Fibroblast of lung (primary cell): ENCODE results near the gene NTRK3.

Experiments used
- CTCF ChIP-seq, 2 donors: IDR thresholded peaks in 1 of 2; conservative IDR thresholded peaks in 1 of 2; 1 replicate in 1 of 2; 2 replicates in 1 of 2; pipeline ENCODE4 v1.5.1; 2011 to 2012; ENCODE audit warnings: low read length in 2 of 2, control low read depth in 1 of 2, inconsistent platforms in 1 of 2, low read depth in 1 of 2, mild to moderate bottlenecking in 1 of 2
- EZH2 ChIP-seq: IDR thresholded peaks from 2 replicates; pipeline ENCODE4 v1.5.1; 2012; ENCODE audit warnings: low read length, control low read depth, mild to moderate bottlenecking; ENCODE audit errors: missing control alignments

- TF ChIP-seq CTCF (conservative IDR thresholded peaks at IDR 0.05 in 1 of 2, IDR thresholded peaks at IDR 0.05 in 1 of 2; ENCODE audit: low read depth in 1 of 2, low read length in 2 of 2) (no peak), EZH2 (no peak)
Observed at GRCh38 chr15:88035381-88035780, 221.2 kb downstream of the NTRK3 start.
